HepG2 (cell line): ENCODE measurements around the gene UBXN2A. TPM values are rescaled to one million over a fixed set of nuclear protein-coding genes. Genes with fewer than 3 reads are reported as not detected.

Source experiments
- ARID2 ChIP-seq: sonication (generic); formaldehyde crosslinking; IDR thresholded peaks from 2 replicates; pipeline ENCODE4 v1.8.1; 2022; ENCODE audit warnings: mild to moderate bottlenecking, missing genetic modification reagents, borderline replicate concordance
- ARID5B ChIP-seq: IDR thresholded peaks from 2 replicates; pipeline ENCODE4 v1.4.0; 2020; ENCODE audit warnings: mild to moderate bottlenecking, missing genetic modification reagents
- GATAD1 ChIP-seq: IDR thresholded peaks from 2 replicates; pipeline ENCODE4 v1.6.1; 2016; ENCODE audit warnings: missing genetic modification reagents, missing compliant biosample characterization
- NCOR1 ChIP-seq: fragments of 200-600 bp; sonication (generic); IDR thresholded peaks from 2 replicates; pipeline ENCODE4 v1.7.0; 2017; ENCODE audit warnings: antibody characterized with exemption, low read length, borderline replicate concordance
- NFE2L1 ChIP-seq: sonication (generic); formaldehyde crosslinking; IDR thresholded peaks from 2 replicates; pipeline ENCODE4 v1.4.0; 2020; ENCODE audit warnings: missing genetic modification reagents, mild to moderate bottlenecking, borderline replicate concordance
- RXRB ChIP-seq: IDR thresholded peaks from 2 replicates; pipeline ENCODE4 v1.6.1; 2016; ENCODE audit warnings: borderline replicate concordance, missing genetic modification reagents, missing compliant biosample characterization
- ZBTB3 ChIP-seq: sonication (generic); formaldehyde crosslinking; IDR thresholded peaks from 2 replicates; pipeline ENCODE4 v1.4.0; 2020; ENCODE audit warnings: low read depth, mild to moderate bottlenecking, moderate library complexity, missing genetic modification reagents, borderline replicate concordance
- ZBTB49 ChIP-seq: sonication (generic); formaldehyde crosslinking; IDR thresholded peaks from 2 replicates; pipeline ENCODE4 v1.4.0; 2020; ENCODE audit warnings: missing genetic modification reagents, borderline replicate concordance
- ZNF282 ChIP-seq: fragments of 450-650 bp; IDR thresholded peaks from 2 replicates; pipeline ENCODE4 v1.6.1; 2018; ENCODE audit not compliant: partially characterized antibody
- ZNF660 ChIP-seq: sonication (generic); formaldehyde crosslinking; IDR thresholded peaks from 2 replicates; pipeline ENCODE4 v1.5.1; 2020; ENCODE audit warnings: mild to moderate bottlenecking, low read depth, missing genetic modification reagents, borderline replicate concordance
- ZNF761 ChIP-seq: sonication (generic); formaldehyde crosslinking; conservative IDR thresholded peaks from 2 replicates; pipeline ENCODE4 v1.4.0; 2020; ENCODE audit warnings: mild to moderate bottlenecking, missing genetic modification reagents
- ZSCAN22 ChIP-seq: sonication (generic); formaldehyde crosslinking; IDR thresholded peaks from 2 replicates; pipeline ENCODE4 v1.4.0; 2020; ENCODE audit warnings: mild to moderate bottlenecking, missing genetic modification reagents
- polyA plus RNA-seq, 8 experiments: library from polyadenylated mRNA; depleted of rRNA in 3 of 8; stranded (reverse) in 7 of 8; unstranded in 1 of 8; fragments of >200 nt; fragmentation: Illumina TruSeq in 4 of 8; extraction: Trizol in 4 of 8; gene quantifications; 2 replicates each; pipeline versions ENCODE4 v1.2.1 to v1.2.3, GENCODE V29; 2011 to 2016; ENCODE audit warnings: low read depth in 4 of 8, missing spikeins in 1 of 8, mixed read lengths in 1 of 8; ENCODE audit not compliant: insufficient read depth in 1 of 8
- total RNA-seq, 5 experiments: library from RNA; depleted of rRNA; stranded (reverse); fragments of >200 nt; fragmentation: Illumina TruSeq; extraction: Trizol; gene quantifications; 2 replicates each; pipeline ENCODE4 v1.2.3, GENCODE V29; 2016; ENCODE audit warnings: low read depth in 1 of 5
- TF ChIP-seq, protein P1 (sequence below): sonication (generic); formaldehyde crosslinking; IDR thresholded peaks from 2 replicates; pipeline ENCODE4 v1.9.0; 2022; ENCODE audit warnings: low read depth, missing genetic modification reagents
- TF ChIP-seq, protein P2 (sequence below): IDR thresholded peaks from 2 replicates; pipeline ENCODE4 v1.6.1; 2016; ENCODE audit warnings: low read depth, missing genetic modification reagents, missing compliant biosample characterization

The UBXN2A gene
- total and polyA plus RNA-seq, 2 of the 13 experiments (the other 11 are each of a cell fraction or from before 2014, with no cell fraction given): 8.3 to 20.9 TPM

GRCh38 chr2:23940718-23941620 is 706 bp downstream of the UBXN2A start (continued):
- no peak for TF ChIP-seq RXRB (CRISPR knock-in tag)
- no peak for TF ChIP-seq ZBTB3 (CRISPR knock-in tag)
- TF ChIP-seq ZNF660: no peak
- TF ChIP-seq NCOR1: 0 out of 2 replicates have a peak, but pooled peaks have one; percentile 38
- TF ChIP-seq, protein P1, sequence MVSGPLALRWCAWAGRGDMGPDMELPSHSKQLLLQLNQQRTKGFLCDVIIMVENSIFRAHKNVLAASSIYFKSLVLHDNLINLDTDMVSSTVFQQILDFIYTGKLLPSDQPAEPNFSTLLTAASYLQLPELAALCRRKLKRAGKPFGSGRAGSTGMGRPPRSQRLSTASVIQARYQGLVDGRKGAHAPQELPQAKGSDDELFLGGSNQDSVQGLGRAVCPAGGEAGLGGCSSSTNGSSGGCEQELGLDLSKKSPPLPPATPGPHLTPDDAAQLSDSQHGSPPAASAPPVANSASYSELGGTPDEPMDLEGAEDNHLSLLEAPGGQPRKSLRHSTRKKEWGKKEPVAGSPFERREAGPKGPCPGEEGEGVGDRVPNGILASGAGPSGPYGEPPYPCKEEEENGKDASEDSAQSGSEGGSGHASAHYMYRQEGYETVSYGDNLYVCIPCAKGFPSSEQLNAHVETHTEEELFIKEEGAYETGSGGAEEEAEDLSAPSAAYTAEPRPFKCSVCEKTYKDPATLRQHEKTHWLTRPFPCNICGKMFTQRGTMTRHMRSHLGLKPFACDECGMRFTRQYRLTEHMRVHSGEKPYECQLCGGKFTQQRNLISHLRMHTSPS: no peak
- TF ChIP-seq GATAD1 (CRISPR knock-in tag): no peak
- TF ChIP-seq, protein P2, sequence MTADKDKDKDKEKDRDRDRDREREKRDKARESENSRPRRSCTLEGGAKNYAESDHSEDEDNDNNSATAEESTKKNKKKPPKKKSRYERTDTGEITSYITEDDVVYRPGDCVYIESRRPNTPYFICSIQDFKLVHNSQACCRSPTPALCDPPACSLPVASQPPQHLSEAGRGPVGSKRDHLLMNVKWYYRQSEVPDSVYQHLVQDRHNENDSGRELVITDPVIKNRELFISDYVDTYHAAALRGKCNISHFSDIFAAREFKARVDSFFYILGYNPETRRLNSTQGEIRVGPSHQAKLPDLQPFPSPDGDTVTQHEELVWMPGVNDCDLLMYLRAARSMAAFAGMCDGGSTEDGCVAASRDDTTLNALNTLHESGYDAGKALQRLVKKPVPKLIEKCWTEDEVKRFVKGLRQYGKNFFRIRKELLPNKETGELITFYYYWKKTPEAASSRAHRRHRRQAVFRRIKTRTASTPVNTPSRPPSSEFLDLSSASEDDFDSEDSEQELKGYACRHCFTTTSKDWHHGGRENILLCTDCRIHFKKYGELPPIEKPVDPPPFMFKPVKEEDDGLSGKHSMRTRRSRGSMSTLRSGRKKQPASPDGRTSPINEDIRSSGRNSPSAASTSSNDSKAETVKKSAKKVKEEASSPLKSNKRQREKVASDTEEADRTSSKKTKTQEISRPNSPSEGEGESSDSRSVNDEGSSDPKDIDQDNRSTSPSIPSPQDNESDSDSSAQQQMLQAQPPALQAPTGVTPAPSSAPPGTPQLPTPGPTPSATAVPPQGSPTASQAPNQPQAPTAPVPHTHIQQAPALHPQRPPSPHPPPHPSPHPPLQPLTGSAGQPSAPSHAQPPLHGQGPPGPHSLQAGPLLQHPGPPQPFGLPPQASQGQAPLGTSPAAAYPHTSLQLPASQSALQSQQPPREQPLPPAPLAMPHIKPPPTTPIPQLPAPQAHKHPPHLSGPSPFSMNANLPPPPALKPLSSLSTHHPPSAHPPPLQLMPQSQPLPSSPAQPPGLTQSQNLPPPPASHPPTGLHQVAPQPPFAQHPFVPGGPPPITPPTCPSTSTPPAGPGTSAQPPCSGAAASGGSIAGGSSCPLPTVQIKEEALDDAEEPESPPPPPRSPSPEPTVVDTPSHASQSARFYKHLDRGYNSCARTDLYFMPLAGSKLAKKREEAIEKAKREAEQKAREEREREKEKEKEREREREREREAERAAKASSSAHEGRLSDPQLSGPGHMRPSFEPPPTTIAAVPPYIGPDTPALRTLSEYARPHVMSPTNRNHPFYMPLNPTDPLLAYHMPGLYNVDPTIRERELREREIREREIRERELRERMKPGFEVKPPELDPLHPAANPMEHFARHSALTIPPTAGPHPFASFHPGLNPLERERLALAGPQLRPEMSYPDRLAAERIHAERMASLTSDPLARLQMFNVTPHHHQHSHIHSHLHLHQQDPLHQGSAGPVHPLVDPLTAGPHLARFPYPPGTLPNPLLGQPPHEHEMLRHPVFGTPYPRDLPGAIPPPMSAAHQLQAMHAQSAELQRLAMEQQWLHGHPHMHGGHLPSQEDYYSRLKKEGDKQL (CRISPR knock-in tag): no peak
- TF ChIP-seq ZBTB49: no peak
- TF ChIP-seq ARID2 (CRISPR knock-in tag): no peak
- no peak for TF ChIP-seq ZSCAN22 (CRISPR knock-in tag)
- 0 out of 2 replicates have a peak, but pooled peaks have one; percentile 27 for TF ChIP-seq ZNF761 (CRISPR knock-in tag)
- peak; percentile 35; the same call in 1 of the 2 replicates for TF ChIP-seq ARID5B (CRISPR knock-in tag)
- no peak for TF ChIP-seq ZNF282
- TF ChIP-seq NFE2L1 (CRISPR knock-in tag): no peak
